GM12892 (cell line): ENCODE data around the gene ERVH48-1.
"Not testable (repeated sequence)": the region's sequence is repeated elsewhere in the genome, so short reads cannot be mapped to it uniquely, and the experiment has no call there.

Experiments
- POLR2A ChIP-seq: IDR thresholded peaks from 2 replicates; pipeline ENCODE4 v1.6.1; 2011; ENCODE audit warnings: low read depth, low read length, control low read depth
- POLR2AphosphoS5 ChIP-seq: IDR thresholded peaks from 2 replicates; pipeline ENCODE4 v1.6.1; 2011; ENCODE audit warnings: low read depth, low read length, control low read depth
- TAF1 ChIP-seq: IDR thresholded peaks from 2 replicates; pipeline ENCODE4 v1.6.1; 2011; ENCODE audit warnings: low read depth, mild to moderate bottlenecking, control low read depth, low read length, borderline replicate concordance

- TF ChIP-seq POLR2A, TAF1, POLR2AphosphoS5: not testable (repeated sequence)
These were observed 10.9 kb upstream of the ERVH48-1 start for GRCh38 chr21:42936360-42936759.
